WTC11 (cell line): ENCODE results near the gene SPATA31D4. TPM values are rescaled to one million over a fixed set of nuclear protein-coding genes. Genes with fewer than 3 reads are reported as not detected.

Experiments
- ATAC-seq: fragments of 200-7000 bp; cut with Tn5 transposase; 2 replicates; pipeline ENCODE4 v1.10.0; 2021; ENCODE audit warnings: mild to moderate bottlenecking, moderate library complexity
- CTCF ChIA-PET: fragments of 300-600 bp; sonication (Branson Sonifier 250); formaldehyde crosslinking; loops from one replicate; lab custom pipeline; 2021; ENCODE audit warnings: antibody characterized with exemption; lab: Charles Lee
- POLR2A ChIA-PET: fragments of 350-600 bp; sonication (Branson Sonifier 250); formaldehyde crosslinking; loops from one replicate; lab custom pipeline; 2021; ENCODE audit warnings: antibody characterized with exemption; lab: Charles Lee
- DNase-seq: peaks from one replicate; pipeline ENCODE4 v3.0.0; 2021; ENCODE audit warnings: low spot score
- H3K27ac Mint-ChIP-seq: 2 replicates; pipeline ENCODE4 v1.8.0; 2021; ENCODE audit warnings: mixed read lengths
- H3K27me3 Mint-ChIP-seq: 2 replicates; pipeline ENCODE4 v1.8.0; 2021; ENCODE audit warnings: low read depth, mild to moderate bottlenecking, moderate library complexity, mixed read lengths
- H3K36me3 Mint-ChIP-seq: 2 replicates; pipeline ENCODE4 v1.8.0; 2021; ENCODE audit warnings: mixed read lengths
- H3K4me1 Mint-ChIP-seq: 2 replicates; pipeline ENCODE4 v1.8.0; 2022; ENCODE audit warnings: mixed read lengths
- H3K4me3 Mint-ChIP-seq: 2 replicates; pipeline ENCODE4 v1.8.0; 2021; ENCODE audit warnings: mild to moderate bottlenecking, moderate library complexity, mixed read lengths
- H3K9me3 Mint-ChIP-seq: 2 replicates; pipeline ENCODE4 v1.8.0; 2021; ENCODE audit warnings: mixed read lengths
- KAT7 ChIP-seq: sonication (generic); formaldehyde crosslinking; IDR thresholded peaks from 2 replicates; pipeline ENCODE4 v1.8.1; 2023; ENCODE audit warnings: missing genetic modification reagents, mild to moderate bottlenecking, borderline replicate concordance
- NR1H2 ChIP-seq: sonication (generic); formaldehyde crosslinking; IDR thresholded peaks from 2 replicates; pipeline ENCODE4 v1.9.0; 2021; ENCODE audit warnings: mild to moderate bottlenecking, moderate library complexity, missing genetic modification reagents
- OVOL2 ChIP-seq: fragments of 250-450 bp; sonication (Bioruptor Pico); IDR thresholded peaks from 2 replicates; pipeline ENCODE4 v1.9.0; 2021; ENCODE audit warnings: mild to moderate bottlenecking, borderline replicate concordance
- RELA ChIP-seq: sonication (generic); formaldehyde crosslinking; IDR thresholded peaks from 2 replicates; pipeline ENCODE4 v1.8.1; 2022; ENCODE audit warnings: missing genetic modification reagents, mild to moderate bottlenecking, borderline replicate concordance
- SMAD4 ChIP-seq: sonication (generic); formaldehyde crosslinking; IDR thresholded peaks from 2 replicates; pipeline ENCODE4 v1.8.0; 2022; ENCODE audit warnings: mild to moderate bottlenecking, missing genetic modification reagents
- SP1 ChIP-seq: sonication (generic); formaldehyde crosslinking; conservative IDR thresholded peaks from 2 replicates; pipeline ENCODE4 v1.8.1; 2022; ENCODE audit warnings: missing genetic modification reagents
- TCF7 ChIP-seq: sonication (generic); formaldehyde crosslinking; IDR thresholded peaks from 2 replicates; pipeline ENCODE4 v1.8.0; 2022; ENCODE audit warnings: mild to moderate bottlenecking, low read depth, missing genetic modification reagents, moderate library complexity
- ZNF138 ChIP-seq: sonication (generic); formaldehyde crosslinking; conservative IDR thresholded peaks from 2 replicates; pipeline ENCODE4 v1.8.1; 2022; ENCODE audit warnings: mild to moderate bottlenecking, moderate library complexity, missing genetic modification reagents
- ZNF232 ChIP-seq: sonication (generic); formaldehyde crosslinking; IDR thresholded peaks from 2 replicates; pipeline ENCODE4 v1.8.0; 2022; ENCODE audit warnings: mild to moderate bottlenecking, missing genetic modification reagents
- ZNF263 ChIP-seq: sonication (generic); formaldehyde crosslinking; IDR thresholded peaks from 2 replicates; pipeline ENCODE4 v1.8.1; 2022; ENCODE audit warnings: low read depth, mild to moderate bottlenecking, moderate library complexity, missing genetic modification reagents
- ZNF423 ChIP-seq: fragments of 250-450 bp; sonication (Bioruptor Pico); IDR thresholded peaks from 2 replicates; pipeline ENCODE4 v2.1.2; 2022; ENCODE audit warnings: mild to moderate bottlenecking, moderate library complexity
- total RNA-seq: library from RNA; stranded (reverse); gene quantifications from 3 replicates; pipeline ENCODE4 v1.2.3, GENCODE V29; 2021
- TF ChIP-seq, protein P1 (sequence below): sonication (generic); formaldehyde crosslinking; IDR thresholded peaks from 2 replicates; pipeline ENCODE4 v1.8.0; 2022; ENCODE audit warnings: mild to moderate bottlenecking, missing genetic modification reagents
- TF ChIP-seq, protein P2 (sequence below): sonication (generic); formaldehyde crosslinking; IDR thresholded peaks from 2 replicates; pipeline ENCODE4 v1.8.1; 2023; ENCODE audit warnings: mild to moderate bottlenecking, moderate library complexity, missing genetic modification reagents
- TF ChIP-seq, protein P3 (sequence below): fragments of 250-450 bp; sonication (Bioruptor Pico); IDR thresholded peaks from 2 replicates; pipeline ENCODE4 v2.1.2; 2022; ENCODE audit warnings: mild to moderate bottlenecking, moderate library complexity
- TF ChIP-seq, protein P4 (sequence below): sonication (generic); formaldehyde crosslinking; IDR thresholded peaks from 2 replicates; pipeline ENCODE4 v1.8.0; 2022; ENCODE audit warnings: mild to moderate bottlenecking, missing genetic modification reagents
- TF ChIP-seq, protein P5 (sequence below): sonication (generic); formaldehyde crosslinking; IDR thresholded peaks from 2 replicates; pipeline ENCODE4 v1.8.1; 2023; ENCODE audit warnings: mild to moderate bottlenecking, missing genetic modification reagents, moderate library complexity
- TF ChIP-seq, protein P6 (sequence below): sonication (generic); formaldehyde crosslinking; IDR thresholded peaks from 2 replicates; pipeline ENCODE4 v1.8.1; 2023; ENCODE audit warnings: mild to moderate bottlenecking, missing genetic modification reagents, borderline replicate concordance
- TF ChIP-seq, protein P7 (sequence below): sonication (generic); formaldehyde crosslinking; IDR thresholded peaks from 2 replicates; pipeline ENCODE4 v1.8.0; 2023; ENCODE audit warnings: missing genetic modification reagents
- TF ChIP-seq, protein P8 (sequence below): fragments of 250-450 bp; sonication (Bioruptor Pico); IDR thresholded peaks from 2 replicates; pipeline ENCODE4 v1.9.0; 2021; ENCODE audit warnings: mild to moderate bottlenecking
- TF ChIP-seq, protein P9 (sequence below): fragments of 250-450 bp; sonication (Bioruptor Pico); IDR thresholded peaks from 2 replicates; pipeline ENCODE4 v1.9.0; 2021; ENCODE audit warnings: mild to moderate bottlenecking

Gene SPATA31D4
- total RNA-seq, 1 experiment from 2014 or later = not detected

DNA sequence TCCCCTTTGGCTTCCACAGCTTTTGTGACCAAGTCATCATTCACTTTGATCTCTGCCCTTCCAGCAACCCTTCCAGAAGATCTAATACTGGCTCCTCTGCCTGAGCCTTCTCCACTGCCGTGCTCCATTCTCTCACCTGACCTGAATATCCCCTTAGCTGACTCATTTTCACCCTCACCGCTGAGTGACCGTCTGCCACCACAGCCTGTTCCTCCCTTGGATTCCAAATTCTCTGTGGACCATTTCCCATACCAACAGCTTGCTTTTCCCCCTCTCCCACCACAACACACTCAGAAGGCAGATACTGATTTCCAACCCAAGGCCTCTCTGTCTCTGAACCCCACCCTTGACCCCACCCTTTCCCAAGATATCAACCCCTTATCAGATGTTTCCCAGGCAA is 39.8 kb downstream of the SPATA31D4 start:
- Mint-ChIP-seq H3K9me3 (peaks cover 49% of the 10 kb centered on the region), H3K4me1 (no peaks in the 10 kb centered on the region)
- TF ChIP-seq SP1 (CRISPR knock-in tag) (no peak), RELA (CRISPR knock-in tag) (no peak), OVOL2 (CRISPR knock-in tag) (no peak), ZNF263 (CRISPR knock-in tag) (no peak), KAT7 (CRISPR knock-in tag) (no peak), NR1H2 (CRISPR knock-in tag) (no peak)
- TF ChIP-seq, protein P1, sequence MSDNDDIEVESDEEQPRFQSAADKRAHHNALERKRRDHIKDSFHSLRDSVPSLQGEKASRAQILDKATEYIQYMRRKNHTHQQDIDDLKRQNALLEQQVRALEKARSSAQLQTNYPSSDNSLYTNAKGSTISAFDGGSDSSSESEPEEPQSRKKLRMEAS (CRISPR knock-in tag) = no peak
- TF ChIP-seq, protein P2, sequence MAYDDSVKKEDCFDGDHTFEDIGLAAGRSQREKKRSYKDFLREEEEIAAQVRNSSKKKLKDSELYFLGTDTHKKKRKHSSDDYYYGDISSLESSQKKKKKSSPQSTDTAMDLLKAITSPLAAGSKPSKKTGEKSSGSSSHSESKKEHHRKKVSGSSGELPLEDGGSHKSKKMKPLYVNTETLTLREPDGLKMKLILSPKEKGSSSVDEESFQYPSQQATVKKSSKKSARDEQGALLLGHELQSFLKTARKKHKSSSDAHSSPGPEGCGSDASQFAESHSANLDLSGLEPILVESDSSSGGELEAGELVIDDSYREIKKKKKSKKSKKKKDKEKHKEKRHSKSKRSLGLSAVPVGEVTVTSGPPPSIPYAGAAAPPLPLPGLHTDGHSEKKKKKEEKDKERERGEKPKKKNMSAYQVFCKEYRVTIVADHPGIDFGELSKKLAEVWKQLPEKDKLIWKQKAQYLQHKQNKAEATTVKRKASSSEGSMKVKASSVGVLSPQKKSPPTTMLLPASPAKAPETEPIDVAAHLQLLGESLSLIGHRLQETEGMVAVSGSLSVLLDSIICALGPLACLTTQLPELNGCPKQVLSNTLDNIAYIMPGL (CRISPR knock-in tag) = no peak
- TF ChIP-seq, protein P3, sequence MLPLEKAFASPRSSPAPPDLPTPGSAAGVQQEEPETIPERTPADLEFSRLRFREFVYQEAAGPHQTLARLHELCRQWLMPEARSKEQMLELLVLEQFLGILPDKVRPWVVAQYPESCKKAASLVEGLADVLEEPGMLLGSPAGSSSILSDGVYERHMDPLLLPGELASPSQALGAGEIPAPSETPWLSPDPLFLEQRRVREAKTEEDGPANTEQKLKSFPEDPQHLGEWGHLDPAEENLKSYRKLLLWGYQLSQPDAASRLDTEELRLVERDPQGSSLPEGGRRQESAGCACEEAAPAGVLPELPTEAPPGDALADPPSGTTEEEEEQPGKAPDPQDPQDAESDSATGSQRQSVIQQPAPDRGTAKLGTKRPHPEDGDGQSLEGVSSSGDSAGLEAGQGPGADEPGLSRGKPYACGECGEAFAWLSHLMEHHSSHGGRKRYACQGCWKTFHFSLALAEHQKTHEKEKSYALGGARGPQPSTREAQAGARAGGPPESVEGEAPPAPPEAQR (CRISPR knock-in tag) = no peak
- TF ChIP-seq, protein P4, sequence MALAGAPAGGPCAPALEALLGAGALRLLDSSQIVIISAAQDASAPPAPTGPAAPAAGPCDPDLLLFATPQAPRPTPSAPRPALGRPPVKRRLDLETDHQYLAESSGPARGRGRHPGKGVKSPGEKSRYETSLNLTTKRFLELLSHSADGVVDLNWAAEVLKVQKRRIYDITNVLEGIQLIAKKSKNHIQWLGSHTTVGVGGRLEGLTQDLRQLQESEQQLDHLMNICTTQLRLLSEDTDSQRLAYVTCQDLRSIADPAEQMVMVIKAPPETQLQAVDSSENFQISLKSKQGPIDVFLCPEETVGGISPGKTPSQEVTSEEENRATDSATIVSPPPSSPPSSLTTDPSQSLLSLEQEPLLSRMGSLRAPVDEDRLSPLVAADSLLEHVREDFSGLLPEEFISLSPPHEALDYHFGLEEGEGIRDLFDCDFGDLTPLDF = no peak
- TF ChIP-seq, protein P5, sequence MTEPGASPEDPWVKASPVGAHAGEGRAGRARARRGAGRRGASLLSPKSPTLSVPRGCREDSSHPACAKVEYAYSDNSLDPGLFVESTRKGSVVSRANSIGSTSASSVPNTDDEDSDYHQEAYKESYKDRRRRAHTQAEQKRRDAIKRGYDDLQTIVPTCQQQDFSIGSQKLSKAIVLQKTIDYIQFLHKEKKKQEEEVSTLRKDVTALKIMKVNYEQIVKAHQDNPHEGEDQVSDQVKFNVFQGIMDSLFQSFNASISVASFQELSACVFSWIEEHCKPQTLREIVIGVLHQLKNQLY (CRISPR knock-in tag) = no peak
- TF ChIP-seq, all 79 proteins: peak for 0
- H3K4me3 Mint-ChIP-seq = no peak overlapping the region
- CTCF ChIA-PET = no interaction called here
- ATAC-seq (no peak), DNase-seq (no peak)
- POLR2A ChIA-PET = no interaction called here
- H3K27ac Mint-ChIP-seq = no peak overlapping the region
- H3K27me3 Mint-ChIP-seq = no peaks in the 10 kb centered on the region
- H3K36me3 Mint-ChIP-seq = peaks cover 6% of the 10 kb centered on the region

DNA sequence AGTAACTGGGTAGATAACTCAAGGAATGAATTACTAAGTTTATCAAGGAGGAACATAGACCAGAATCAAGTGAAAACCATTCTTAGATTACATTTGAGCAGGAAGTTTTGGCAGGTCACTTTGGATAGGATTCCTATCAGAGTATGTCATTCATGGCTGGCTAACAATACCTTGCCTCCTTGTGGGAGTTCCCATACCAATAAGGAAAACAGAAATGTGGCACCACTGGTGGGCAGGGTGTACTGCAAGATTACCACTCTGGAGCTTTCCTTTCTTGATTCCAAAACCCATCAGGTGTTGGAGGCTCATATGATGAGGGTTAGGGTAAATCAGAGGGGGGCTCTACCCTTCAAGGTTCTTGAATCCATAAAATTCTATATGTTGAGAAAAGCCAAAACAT is 41.7 kb downstream of the SPATA31D4 start:
- H3K36me3 Mint-ChIP-seq = peaks cover 6% of the 10 kb centered on the region
- no peaks in the 10 kb centered on the region for H3K4me1 Mint-ChIP-seq
- ChIA-PET POLR2A (no interaction called here), CTCF (no interaction called here)
- TF ChIP-seq ZNF263 (CRISPR knock-in tag) (no peak), SMAD4 (no peak), ZNF138 (CRISPR knock-in tag) (no peak), RELA (CRISPR knock-in tag) (no peak), TCF7 (no peak), ZNF423 (CRISPR knock-in tag) (no peak), ZNF232 (CRISPR knock-in tag) (no peak)
- TF ChIP-seq, protein P6, sequence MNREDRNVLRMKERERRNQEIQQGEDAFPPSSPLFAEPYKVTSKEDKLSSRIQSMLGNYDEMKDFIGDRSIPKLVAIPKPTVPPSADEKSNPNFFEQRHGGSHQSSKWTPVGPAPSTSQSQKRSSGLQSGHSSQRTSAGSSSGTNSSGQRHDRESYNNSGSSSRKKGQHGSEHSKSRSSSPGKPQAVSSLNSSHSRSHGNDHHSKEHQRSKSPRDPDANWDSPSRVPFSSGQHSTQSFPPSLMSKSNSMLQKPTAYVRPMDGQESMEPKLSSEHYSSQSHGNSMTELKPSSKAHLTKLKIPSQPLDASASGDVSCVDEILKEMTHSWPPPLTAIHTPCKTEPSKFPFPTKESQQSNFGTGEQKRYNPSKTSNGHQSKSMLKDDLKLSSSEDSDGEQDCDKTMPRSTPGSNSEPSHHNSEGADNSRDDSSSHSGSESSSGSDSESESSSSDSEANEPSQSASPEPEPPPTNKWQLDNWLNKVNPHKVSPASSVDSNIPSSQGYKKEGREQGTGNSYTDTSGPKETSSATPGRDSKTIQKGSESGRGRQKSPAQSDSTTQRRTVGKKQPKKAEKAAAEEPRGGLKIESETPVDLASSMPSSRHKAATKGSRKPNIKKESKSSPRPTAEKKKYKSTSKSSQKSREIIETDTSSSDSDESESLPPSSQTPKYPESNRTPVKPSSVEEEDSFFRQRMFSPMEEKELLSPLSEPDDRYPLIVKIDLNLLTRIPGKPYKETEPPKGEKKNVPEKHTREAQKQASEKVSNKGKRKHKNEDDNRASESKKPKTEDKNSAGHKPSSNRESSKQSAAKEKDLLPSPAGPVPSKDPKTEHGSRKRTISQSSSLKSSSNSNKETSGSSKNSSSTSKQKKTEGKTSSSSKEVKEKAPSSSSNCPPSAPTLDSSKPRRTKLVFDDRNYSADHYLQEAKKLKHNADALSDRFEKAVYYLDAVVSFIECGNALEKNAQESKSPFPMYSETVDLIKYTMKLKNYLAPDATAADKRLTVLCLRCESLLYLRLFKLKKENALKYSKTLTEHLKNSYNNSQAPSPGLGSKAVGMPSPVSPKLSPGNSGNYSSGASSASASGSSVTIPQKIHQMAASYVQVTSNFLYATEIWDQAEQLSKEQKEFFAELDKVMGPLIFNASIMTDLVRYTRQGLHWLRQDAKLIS (CRISPR knock-in tag) = no peak
- TF ChIP-seq, protein P7, sequence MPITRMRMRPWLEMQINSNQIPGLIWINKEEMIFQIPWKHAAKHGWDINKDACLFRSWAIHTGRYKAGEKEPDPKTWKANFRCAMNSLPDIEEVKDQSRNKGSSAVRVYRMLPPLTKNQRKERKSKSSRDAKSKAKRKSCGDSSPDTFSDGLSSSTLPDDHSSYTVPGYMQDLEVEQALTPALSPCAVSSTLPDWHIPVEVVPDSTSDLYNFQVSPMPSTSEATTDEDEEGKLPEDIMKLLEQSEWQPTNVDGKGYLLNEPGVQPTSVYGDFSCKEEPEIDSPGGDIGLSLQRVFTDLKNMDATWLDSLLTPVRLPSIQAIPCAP (CRISPR knock-in tag) = no peak
- TF ChIP-seq, protein P8, sequence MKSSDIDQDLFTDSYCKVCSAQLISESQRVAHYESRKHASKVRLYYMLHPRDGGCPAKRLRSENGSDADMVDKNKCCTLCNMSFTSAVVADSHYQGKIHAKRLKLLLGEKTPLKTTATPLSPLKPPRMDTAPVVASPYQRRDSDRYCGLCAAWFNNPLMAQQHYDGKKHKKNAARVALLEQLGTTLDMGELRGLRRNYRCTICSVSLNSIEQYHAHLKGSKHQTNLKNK (CRISPR knock-in tag) = no peak
- TF ChIP-seq, protein P9, sequence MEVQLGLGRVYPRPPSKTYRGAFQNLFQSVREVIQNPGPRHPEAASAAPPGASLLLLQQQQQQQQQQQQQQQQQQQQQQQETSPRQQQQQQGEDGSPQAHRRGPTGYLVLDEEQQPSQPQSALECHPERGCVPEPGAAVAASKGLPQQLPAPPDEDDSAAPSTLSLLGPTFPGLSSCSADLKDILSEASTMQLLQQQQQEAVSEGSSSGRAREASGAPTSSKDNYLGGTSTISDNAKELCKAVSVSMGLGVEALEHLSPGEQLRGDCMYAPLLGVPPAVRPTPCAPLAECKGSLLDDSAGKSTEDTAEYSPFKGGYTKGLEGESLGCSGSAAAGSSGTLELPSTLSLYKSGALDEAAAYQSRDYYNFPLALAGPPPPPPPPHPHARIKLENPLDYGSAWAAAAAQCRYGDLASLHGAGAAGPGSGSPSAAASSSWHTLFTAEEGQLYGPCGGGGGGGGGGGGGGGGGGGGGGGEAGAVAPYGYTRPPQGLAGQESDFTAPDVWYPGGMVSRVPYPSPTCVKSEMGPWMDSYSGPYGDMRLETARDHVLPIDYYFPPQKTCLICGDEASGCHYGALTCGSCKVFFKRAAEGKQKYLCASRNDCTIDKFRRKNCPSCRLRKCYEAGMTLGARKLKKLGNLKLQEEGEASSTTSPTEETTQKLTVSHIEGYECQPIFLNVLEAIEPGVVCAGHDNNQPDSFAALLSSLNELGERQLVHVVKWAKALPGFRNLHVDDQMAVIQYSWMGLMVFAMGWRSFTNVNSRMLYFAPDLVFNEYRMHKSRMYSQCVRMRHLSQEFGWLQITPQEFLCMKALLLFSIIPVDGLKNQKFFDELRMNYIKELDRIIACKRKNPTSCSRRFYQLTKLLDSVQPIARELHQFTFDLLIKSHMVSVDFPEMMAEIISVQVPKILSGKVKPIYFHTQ (CRISPR knock-in tag) = no peak
- peaks cover 64% of the 10 kb centered on the region for H3K9me3 Mint-ChIP-seq
- no peak overlapping the region for H3K4me3 Mint-ChIP-seq
- DNase-seq = no peak
- ATAC-seq = no peak
- no peaks in the 10 kb centered on the region for H3K27me3 Mint-ChIP-seq
- no peak overlapping the region for H3K27ac Mint-ChIP-seq
